ENCODE measurements around the gene BST2. TPM values are rescaled to one million over a fixed set of nuclear protein-coding genes. Genes with fewer than 3 reads are reported as not detected.

The BST2 gene
- total RNA-seq, 1 experiment from 2014 or later = 98.4 TPM

DNA sequence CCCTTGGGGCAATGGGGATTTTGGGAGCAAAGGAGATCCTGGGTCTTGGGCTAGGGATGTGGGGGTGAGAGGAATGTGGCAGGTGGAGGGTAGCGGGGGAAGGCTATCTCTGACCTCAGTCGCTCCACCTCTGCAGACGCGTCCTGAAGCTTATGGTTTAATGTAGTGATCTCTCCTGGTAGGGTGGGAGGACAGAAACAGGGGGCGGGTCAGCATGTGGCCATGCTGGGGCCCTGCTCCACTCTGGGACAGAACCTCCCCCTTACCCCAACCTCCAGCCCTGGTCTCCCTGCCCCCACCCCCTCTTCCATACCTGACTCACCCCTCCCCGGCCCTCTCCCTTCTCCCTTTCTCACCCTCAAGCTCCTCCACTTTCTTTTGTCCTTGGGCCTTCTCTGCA lies 1.4 kb downstream of the BST2 start:
- Mint-ChIP-seq H3K27ac (ENCODE audit: unreplicated experiment) (no peak overlapping the region), H3K4me3 (ENCODE audit: unreplicated experiment) (peak overlapping the region; percentile 76), H3K9me3 (ENCODE audit: unreplicated experiment) (no peaks in the 10 kb centered on the region), H3K27me3 (ENCODE audit: insufficient read depth, unreplicated experiment) (no peaks in the 10 kb centered on the region), H3K36me3 (ENCODE audit: insufficient read depth, unreplicated experiment) (peaks cover 21% of the 10 kb centered on the region), H3K4me1 (ENCODE audit: low read depth, unreplicated experiment) (peaks cover 10% of the 10 kb centered on the region)
- ChIA-PET CTCF (no interaction called here), POLR2A (no interaction called here)
- no TSS peak for BruUV-seq (replicated peaks)
- H3K9me3 ChIP-seq = no peaks in the 10 kb centered on the region
- peak overlapping the region; percentile 42; the same call in 1 of the 2 replicates for H3K4me3 ChIP-seq (ENCODE audit: low read depth, low read length)
- H3K27me3 ChIP-seq (replicated peaks; ENCODE audit: control insufficient read depth, insufficient read depth, low read length) = no peaks in the 10 kb centered on the region
- intact Hi-C loops (cut with micrococcal nuclease; ENCODE audit: unreplicated experiment) = no loop called here
- no peak for DNase-seq
- H3K4me1 ChIP-seq = peaks cover 13% of the 10 kb centered on the region
- TF ChIP-seq, protein P1, sequence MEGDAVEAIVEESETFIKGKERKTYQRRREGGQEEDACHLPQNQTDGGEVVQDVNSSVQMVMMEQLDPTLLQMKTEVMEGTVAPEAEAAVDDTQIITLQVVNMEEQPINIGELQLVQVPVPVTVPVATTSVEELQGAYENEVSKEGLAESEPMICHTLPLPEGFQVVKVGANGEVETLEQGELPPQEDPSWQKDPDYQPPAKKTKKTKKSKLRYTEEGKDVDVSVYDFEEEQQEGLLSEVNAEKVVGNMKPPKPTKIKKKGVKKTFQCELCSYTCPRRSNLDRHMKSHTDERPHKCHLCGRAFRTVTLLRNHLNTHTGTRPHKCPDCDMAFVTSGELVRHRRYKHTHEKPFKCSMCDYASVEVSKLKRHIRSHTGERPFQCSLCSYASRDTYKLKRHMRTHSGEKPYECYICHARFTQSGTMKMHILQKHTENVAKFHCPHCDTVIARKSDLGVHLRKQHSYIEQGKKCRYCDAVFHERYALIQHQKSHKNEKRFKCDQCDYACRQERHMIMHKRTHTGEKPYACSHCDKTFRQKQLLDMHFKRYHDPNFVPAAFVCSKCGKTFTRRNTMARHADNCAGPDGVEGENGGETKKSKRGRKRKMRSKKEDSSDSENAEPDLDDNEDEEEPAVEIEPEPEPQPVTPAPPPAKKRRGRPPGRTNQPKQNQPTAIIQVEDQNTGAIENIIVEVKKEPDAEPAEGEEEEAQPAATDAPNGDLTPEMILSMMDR (IDR thresholded peaks at IDR 0.05; ENCODE audit: insufficient read depth in 1 of 2, low read depth in 1 of 2, low read length in 1 of 2, severe bottlenecking in 1 of 2, unreplicated experiment in 1 of 2) = no peak
- H3K36me3 ChIP-seq (ENCODE audit: control insufficient read depth, insufficient read depth, low read length) = peaks cover 2% of the 10 kb centered on the region; the same call in 1 of the 2 replicates

DNA sequence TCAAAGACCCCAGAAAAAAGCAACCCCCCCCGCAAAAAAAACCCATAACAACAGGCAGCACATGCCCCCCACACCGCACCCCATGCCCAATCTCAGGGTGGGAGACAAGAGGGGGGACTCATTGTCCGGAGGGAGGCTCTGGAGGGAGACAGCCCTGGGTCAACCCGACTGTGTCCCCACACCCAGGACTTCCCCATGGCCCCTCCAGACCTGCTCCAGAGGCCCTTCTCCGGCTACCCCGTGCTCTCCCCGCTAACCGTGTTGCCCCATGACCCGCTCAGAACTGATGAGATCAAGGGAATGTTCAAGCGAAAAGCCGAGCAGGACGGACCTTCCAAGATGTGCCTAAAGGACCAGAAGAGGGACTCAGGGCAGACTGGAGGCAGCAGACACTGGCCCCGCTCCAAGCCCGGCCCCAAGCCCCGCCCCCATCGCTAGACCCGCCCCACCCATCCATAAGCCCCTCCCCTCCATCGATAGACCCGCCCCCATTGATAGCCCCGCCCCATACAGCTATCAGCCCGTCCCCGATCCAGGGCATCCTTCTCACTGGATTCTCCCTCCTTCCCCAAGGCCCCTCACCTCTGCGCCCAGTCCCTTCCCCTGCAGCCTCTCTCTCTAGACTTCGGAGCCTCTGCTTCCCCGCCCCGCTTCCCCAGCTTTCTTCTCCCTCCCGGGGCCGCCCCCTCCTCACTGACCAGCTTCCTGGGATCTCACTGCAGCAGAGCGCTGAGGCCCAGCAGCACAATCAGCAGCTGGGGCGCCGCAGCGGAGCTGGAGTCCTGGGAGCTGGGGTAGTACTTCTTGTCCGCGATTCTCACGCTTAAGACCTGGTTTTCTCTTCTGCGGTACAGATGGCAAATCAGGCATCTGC lies 2.2 kb downstream of the BST2 start:
- Mint-ChIP-seq H3K27me3 (ENCODE audit: insufficient read depth, unreplicated experiment) (no peaks in the 10 kb centered on the region), H3K36me3 (ENCODE audit: insufficient read depth, unreplicated experiment) (peaks cover 21% of the 10 kb centered on the region), H3K27ac (ENCODE audit: unreplicated experiment) (no peak overlapping the region), H3K4me3 (ENCODE audit: unreplicated experiment) (no peak overlapping the region), H3K4me1 (ENCODE audit: low read depth, unreplicated experiment) (peaks cover 10% of the 10 kb centered on the region), H3K9me3 (ENCODE audit: unreplicated experiment) (no peaks in the 10 kb centered on the region)
- POLR2A ChIA-PET = no interaction called here
- TF ChIP-seq, protein P1 (IDR thresholded peaks at IDR 0.05; ENCODE audit: insufficient read depth in 1 of 2, low read depth in 1 of 2, low read length in 1 of 2, severe bottlenecking in 1 of 2, unreplicated experiment in 1 of 2) = no peak
- Histone ChIP-seq H3K27me3 (replicated peaks; ENCODE audit: control insufficient read depth, insufficient read depth, low read length) (no peaks in the 10 kb centered on the region), H3K4me3 (ENCODE audit: low read depth, low read length) (no peak overlapping the region), H3K36me3 (ENCODE audit: control insufficient read depth, insufficient read depth, low read length) (peaks cover 2% of the 10 kb centered on the region; the same call in 1 of the 2 replicates), H3K9me3 (no peaks in the 10 kb centered on the region), H3K4me1 (peaks cover 13% of the 10 kb centered on the region)
- CTCF ChIA-PET = no interaction called here
- no peak for DNase-seq
- BruUV-seq (replicated peaks) = TSS peak; percentile 12
- intact Hi-C loops (cut with micrococcal nuclease; ENCODE audit: unreplicated experiment) = no loop called here

DNA sequence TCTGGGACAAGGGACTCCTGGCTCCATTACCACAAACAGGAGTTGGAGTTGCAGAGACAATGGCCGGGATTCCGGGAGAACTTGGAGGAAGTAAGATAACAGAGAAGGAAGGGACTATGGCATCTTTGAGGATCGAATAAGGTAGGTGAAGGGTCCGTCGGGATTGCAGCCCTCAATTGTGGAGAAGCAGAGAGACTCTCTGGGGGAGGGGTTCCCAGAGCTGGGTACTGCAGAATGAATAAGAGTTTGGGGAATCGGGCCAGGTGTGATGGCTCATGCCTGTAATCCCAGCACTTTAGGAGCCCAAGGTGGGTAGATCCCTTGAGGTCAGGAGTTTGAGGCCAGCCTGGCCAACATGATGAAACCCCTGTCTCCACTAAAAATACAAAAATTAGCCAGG lies 3.8 kb downstream of the BST2 start:
- ChIA-PET POLR2A (no interaction called here), CTCF (no interaction called here)
- H3K27ac Mint-ChIP-seq (ENCODE audit: unreplicated experiment) = no peak overlapping the region
- peaks cover 9% of the 10 kb centered on the region for H3K4me1 ChIP-seq
- H3K27me3 ChIP-seq (replicated peaks; ENCODE audit: control insufficient read depth, insufficient read depth, low read length) = no peaks in the 10 kb centered on the region
- H3K4me3 Mint-ChIP-seq (ENCODE audit: unreplicated experiment) = no peak overlapping the region
- no peak for DNase-seq
- BruUV-seq (replicated peaks) = no TSS peak
- H3K27me3 Mint-ChIP-seq (ENCODE audit: insufficient read depth, unreplicated experiment) = no peaks in the 10 kb centered on the region
- H3K9me3 Mint-ChIP-seq (ENCODE audit: unreplicated experiment) = no peaks in the 10 kb centered on the region
- H3K36me3 ChIP-seq (ENCODE audit: control insufficient read depth, insufficient read depth, low read length) = peaks cover 2% of the 10 kb centered on the region; the same call in 1 of the 2 replicates
- no peak overlapping the region for H3K4me3 ChIP-seq (ENCODE audit: low read depth, low read length)
- intact Hi-C loops (cut with micrococcal nuclease; ENCODE audit: unreplicated experiment) = no loop called here
- no peaks in the 10 kb centered on the region for H3K9me3 ChIP-seq
- no peaks in the 10 kb centered on the region for H3K4me1 Mint-ChIP-seq (ENCODE audit: low read depth, unreplicated experiment)
- peaks cover 21% of the 10 kb centered on the region for H3K36me3 Mint-ChIP-seq (ENCODE audit: insufficient read depth, unreplicated experiment)
- TF ChIP-seq, protein P1 (IDR thresholded peaks at IDR 0.05; ENCODE audit: insufficient read depth in 1 of 2, low read depth in 1 of 2, low read length in 1 of 2, severe bottlenecking in 1 of 2, unreplicated experiment in 1 of 2) = no peak

Measured in Caco-2 (cell line).